DND-41 (cell line): ENCODE data around the gene ZNF48.

Experiments
- ATAC-seq: fragments of 200-7000 bp; cut with Tn5 transposase; 3 replicates; pipeline ENCODE4 v1.9.1; 2021; ENCODE audit warnings: low read depth; ENCODE audit not compliant: insufficient read depth
- DNase-seq: peaks from one replicate; pipeline ENCODE4 v3.0.0-alpha.2; 2020
- H2AFZ ChIP-seq: 2 replicates; pipeline ENCODE4 v1.6.0; 2012; ENCODE audit warnings: low read depth, low read length
- H3K27ac ChIP-seq: 2 replicates; pipeline ENCODE4 v1.5.1; 2012; ENCODE audit warnings: low read length, inconsistent platforms
- H3K27me3 ChIP-seq: fragments of 200-600 bp; sonication (generic); 2 replicates; pipeline ENCODE4 v1.6.0; 2012; ENCODE audit warnings: low read length, mild to moderate bottlenecking, inconsistent platforms; ENCODE audit not compliant: insufficient read depth, poor library complexity
- H3K36me3 ChIP-seq: 2 replicates; pipeline ENCODE4 v1.5.1; 2012; ENCODE audit warnings: low read length, inconsistent platforms; ENCODE audit not compliant: insufficient read depth
- H3K4me1 ChIP-seq: 2 replicates; pipeline ENCODE4 v1.5.1; 2012; ENCODE audit warnings: mild to moderate bottlenecking, low read length; ENCODE audit not compliant: insufficient read depth
- H3K4me2 ChIP-seq: 2 replicates; pipeline ENCODE4 v1.6.0; 2012; ENCODE audit warnings: mild to moderate bottlenecking, moderate library complexity, low read length, inconsistent platforms; ENCODE audit not compliant: insufficient read depth
- H3K4me3 ChIP-seq, 2 experiments: fragments of 200-600 bp in 1 of 2; shearing (Covaris generic) in 1 of 2; 2 replicates each; pipeline ENCODE4 v1.5.1; 2012 to 2016; ENCODE audit warnings: inconsistent platforms in 2 of 2, low read length in 2 of 2, mild to moderate bottlenecking in 2 of 2, low read depth in 1 of 2, moderate library complexity in 1 of 2
- H3K79me2 ChIP-seq: 2 replicates; pipeline ENCODE4 v1.6.0; 2012; ENCODE audit warnings: low read length, inconsistent platforms; ENCODE audit not compliant: insufficient read depth
- H3K9ac ChIP-seq: 2 replicates; pipeline ENCODE4 v1.6.0; 2012; ENCODE audit warnings: low read depth, mild to moderate bottlenecking, inconsistent platforms, low read length, moderate library complexity
- H3K9me3 ChIP-seq: 2 replicates; pipeline ENCODE4 v1.5.1; 2012; ENCODE audit warnings: low read length, moderate library complexity, mild to moderate bottlenecking, inconsistent platforms; ENCODE audit not compliant: insufficient read depth, severe bottlenecking
- H4K20me1 ChIP-seq: 2 replicates; pipeline ENCODE4 v1.6.0; 2012; ENCODE audit warnings: low read length; ENCODE audit not compliant: insufficient read depth
- CTCF ChIP-seq: IDR thresholded peaks from 2 replicates; pipeline ENCODE4 v1.5.1; 2012; ENCODE audit warnings: borderline replicate concordance, low read length, moderate library complexity, mild to moderate bottlenecking; ENCODE audit not compliant: poor library complexity, severe bottlenecking; ENCODE audit errors: extremely low read depth
- EZH2 ChIP-seq: IDR thresholded peaks from 3 replicates; pipeline ENCODE4 v1.6.1; 2012; ENCODE audit warnings: borderline replicate concordance, low read depth, mild to moderate bottlenecking, moderate library complexity, low read length, inconsistent platforms; ENCODE audit not compliant: severe bottlenecking

The ZNF48 gene

GRCh38 chr16:30447512-30448226 lies 52.4 kb downstream of the ZNF48 start:
- no peak overlapping the region for H3K9ac ChIP-seq
- no peak for TF ChIP-seq EZH2
- TF ChIP-seq CTCF: no peak

GRCh38 chr16:30449116-30449435 lies 53.9 kb downstream of the ZNF48 start:
- TF ChIP-seq EZH2: no peak
- TF ChIP-seq CTCF: no peak
- peaks cover 18% of the 10 kb centered on the region for H3K4me1 ChIP-seq

More at GRCh38 chr16:30447512-30448226, 52.4 kb downstream of the ZNF48 start:
- no peak overlapping the region for H2AFZ ChIP-seq
- H3K27ac ChIP-seq: no peak overlapping the region
- H3K9me3 ChIP-seq: no peaks in the 10 kb centered on the region
- H3K4me2 ChIP-seq: no peak overlapping the region
- ATAC-seq (no peak), DNase-seq (no peak)
- H3K27me3 ChIP-seq: no peaks in the 10 kb centered on the region
- H3K36me3 ChIP-seq: peaks cover 23% of the 10 kb centered on the region
- H4K20me1 ChIP-seq: peaks cover 19% of the 10 kb centered on the region
- peaks cover 26% of the 10 kb centered on the region for H3K79me2 ChIP-seq
- peaks cover 30% of the 10 kb centered on the region for H3K4me1 ChIP-seq
- no peak overlapping the region for H3K4me3 ChIP-seq

More at GRCh38 chr16:30449116-30449435, 53.9 kb downstream of the ZNF48 start:
- Histone ChIP-seq H2AFZ (no peak overlapping the region), H3K27me3 (no peaks in the 10 kb centered on the region), H3K4me3 (no peak overlapping the region), H3K9ac (no peak overlapping the region), H3K36me3 (peaks cover 11% of the 10 kb centered on the region), H3K4me2 (no peak overlapping the region), H3K9me3 (no peaks in the 10 kb centered on the region), H3K79me2 (peaks cover 16% of the 10 kb centered on the region), H3K27ac (no peak overlapping the region), H4K20me1 (peaks cover 12% of the 10 kb centered on the region)
- DNase-seq: no peak
- no peak for ATAC-seq
